Stimulated activated CD4-positive, alpha-beta T cell treated with anti-CD3 and anti-CD28 coated beads, TNF-alpha, amount 100 ng/mL, for 4 hours (primary cell): Measurements from ENCODE around the gene NOTCH4.
"Not testable (repeated sequence)": the region's sequence is repeated elsewhere in the genome, so short reads cannot be mapped to it uniquely, and the experiment has no call there.

Source experiments
- DNase-seq, 3 experiments: peaks; one replicate each; pipeline ENCODE4 v3.0.0-alpha.2; 2020; ENCODE audit warnings: low read depth in 3 of 3

The NOTCH4 gene

DNA sequence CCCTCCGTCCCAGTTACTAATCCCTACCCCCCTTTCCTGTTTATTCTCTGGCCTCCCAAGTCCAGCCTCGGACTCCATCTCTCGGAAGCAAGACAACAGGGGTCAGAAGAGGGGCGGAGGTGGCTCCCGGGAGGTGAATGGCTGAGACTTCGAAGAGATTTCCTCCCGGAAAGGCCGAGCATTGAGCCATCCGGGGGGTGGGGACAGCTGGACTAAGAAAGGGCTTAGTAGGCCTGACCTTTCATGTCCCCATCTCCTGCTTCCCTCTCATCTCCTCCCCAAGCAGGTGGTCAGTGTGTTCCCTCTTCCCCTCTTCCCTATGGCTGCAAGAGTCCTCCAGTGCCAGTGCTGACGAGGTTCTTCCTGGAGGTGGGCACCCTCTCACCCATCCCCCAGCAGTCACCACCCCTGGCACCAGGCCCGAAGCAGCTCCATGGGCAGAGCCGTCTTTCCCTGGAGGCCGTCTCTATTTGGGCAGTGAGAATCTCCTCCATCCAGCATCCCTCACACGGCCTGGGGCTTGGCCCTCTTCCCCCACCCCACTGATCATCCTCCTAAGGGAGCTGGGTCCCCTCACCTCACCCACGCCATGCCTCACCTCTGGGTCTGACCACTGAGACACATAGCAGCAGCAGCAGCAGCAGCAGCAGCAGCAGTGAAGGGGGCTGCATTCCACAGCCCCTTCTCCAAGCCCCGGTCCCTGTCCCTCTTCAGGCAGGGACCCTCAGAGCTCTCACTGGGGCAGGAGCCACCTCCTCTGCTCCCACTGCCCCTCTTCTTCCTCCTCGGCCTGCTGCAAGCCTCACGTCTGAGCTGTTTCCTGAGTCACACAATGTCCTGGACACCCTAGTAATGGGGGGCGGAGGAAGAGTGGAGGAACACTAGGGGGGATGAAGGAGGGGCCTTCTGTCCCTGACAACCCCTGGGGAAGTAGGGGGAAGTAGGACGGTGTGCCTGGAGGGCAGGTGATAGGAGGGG lies at the start of gene NOTCH4:
Gene NOTCH4 (minus strand): TSS at position 810 of the 978 bp plus-strand sequence. CDS start 139 bp downstream, at position 671.
- no peak for DNase-seq

DNA sequence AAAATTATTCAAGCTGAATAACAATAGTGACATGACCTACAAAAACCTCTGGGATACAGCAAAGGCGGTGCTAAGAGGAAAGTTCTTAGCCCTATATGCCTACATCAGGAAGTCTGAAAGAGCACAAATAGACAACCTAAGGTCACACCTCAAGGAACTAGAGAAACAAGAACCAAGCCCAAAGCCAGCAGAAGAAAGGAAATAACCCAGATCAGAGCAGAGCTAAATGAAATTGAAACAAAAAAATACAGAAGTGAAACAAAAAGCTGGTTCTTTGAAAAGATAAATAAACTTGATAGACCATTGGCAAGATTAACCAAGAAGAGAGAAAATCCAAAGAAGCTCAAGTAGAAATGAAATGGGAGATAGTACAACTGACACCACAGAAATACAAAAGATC lies 47.6 kb upstream of the NOTCH4 start:
- DNase-seq = no peak

DNA sequence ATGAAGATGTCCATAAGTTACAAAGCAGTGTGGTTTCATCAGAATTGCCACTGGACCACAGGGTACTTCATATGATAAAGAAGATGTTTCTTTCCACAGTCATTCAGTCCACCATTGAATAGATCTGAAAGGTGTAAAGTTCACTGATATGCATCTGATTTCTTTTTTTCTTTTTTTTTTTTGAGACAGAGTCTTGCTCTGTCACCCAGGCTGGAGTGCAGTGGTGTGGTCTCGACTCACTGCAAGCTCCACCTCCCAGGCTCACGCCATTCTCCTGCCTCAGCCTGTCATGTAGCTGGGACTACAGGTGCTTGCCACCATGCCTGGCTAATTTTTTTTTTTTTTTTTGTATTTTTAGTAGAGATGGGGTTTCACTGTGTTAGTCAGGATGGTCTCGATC lies 44.6 kb upstream of the NOTCH4 start:
- DNase-seq = not testable (repeated sequence)

DNA sequence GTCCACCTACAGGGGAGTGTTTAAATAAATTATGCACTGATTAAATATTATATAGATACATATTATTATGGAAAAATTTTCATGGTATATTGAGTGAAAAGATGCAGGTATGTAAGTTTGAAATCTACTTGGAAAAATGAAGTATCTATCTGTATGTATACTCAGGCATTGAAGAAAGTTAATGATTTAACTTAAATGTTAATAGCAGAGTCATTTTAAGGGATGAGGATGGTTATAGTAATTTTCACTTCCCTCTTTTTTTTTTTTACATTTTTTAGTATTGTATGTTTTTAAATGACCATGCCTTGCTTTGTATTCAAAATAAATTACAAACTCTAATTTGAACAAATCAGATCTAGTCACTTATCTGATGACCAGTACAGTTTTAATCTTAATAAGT lies 43.2 kb upstream of the NOTCH4 start:
- no peak for DNase-seq

DNA sequence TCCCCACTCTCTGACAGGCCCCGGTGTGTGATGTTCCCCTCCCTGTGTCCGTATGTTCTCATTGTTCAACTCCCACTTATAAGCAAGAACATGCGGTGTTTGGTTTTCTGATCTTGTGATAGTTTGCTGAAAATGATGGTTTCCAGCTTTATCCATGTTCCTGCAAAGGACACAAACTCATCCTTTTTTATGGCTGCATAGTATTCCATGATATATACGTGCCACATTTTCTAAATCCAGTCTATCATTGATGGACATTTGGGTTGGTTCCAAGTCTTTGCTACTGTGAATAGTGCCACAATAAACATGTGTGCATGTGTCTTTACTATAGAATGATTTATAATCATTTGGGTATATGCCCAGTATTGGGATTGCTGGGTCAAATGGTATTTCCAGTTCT lies 33.4 kb upstream of the NOTCH4 start:
- not testable (repeated sequence) for DNase-seq

DNA sequence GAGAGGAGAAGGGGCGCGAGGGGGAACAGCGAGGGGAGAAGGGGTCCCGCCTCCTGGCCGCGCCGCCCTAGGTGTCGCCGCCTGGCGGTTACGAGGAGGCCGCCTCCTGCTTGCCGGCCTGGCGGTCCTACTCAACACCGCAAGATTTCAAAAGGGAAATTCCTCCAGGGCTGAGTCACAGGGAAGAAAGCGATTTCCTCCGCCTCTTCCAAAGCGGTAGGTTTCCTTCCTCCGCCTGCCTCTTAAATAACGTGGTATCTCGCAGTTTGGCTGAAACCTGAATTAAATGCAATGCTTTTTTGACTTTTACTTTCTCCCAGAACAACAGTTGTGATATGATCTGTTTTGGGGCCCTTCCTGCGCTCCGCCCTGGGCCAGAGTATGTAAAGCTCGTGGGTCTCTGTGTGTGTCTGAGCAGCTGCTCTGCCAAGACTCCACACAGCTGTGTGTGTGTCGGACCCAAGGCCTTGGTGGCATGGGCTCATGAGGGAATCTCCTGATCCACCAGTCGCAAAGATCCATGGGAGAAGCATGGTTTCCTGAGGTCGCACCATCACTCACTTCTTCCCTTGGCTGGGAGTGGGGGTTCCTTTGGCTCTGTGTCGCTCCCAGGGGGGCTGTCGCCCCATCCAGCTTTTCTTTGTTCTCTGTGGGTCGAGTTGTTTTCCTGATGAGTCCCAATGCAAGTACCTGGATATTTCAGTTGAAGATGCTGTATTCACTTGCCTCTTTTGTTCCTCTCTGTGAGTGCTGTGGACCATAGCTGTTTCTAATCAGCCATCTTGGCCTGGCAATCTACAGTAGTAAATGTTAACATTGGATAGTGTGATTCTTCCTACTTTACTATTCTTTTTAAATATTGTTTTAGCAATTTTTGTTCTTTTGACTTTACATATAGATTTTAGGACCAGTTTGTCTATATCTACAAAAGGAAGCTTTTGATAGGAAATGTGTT lies 31.6 kb upstream of the NOTCH4 start:
- DNase-seq = peak in 2 of 3 experiments; percentile 56 to 57

DNA sequence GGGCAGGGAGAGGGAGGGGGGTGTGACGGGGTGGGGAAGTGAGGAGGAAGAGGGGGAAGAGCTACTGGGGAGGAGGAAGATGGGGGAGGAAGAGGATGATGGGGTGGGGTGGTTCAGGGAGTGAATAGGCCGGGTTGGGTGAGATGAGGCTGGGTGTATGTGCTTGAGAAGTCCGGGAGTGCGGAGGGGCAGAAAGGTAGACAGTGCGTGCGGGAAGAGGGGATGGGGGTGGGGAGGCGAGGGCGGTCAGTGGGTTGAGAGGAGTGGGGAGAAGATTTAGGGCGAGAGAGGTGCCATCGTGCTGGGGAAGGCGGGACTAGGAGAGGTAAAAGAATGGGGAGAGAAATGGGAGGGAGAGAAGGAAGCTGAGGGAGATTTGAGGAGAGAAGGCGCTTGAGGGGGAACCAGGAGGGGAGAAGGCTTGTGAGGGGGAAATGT lies 30.9 kb upstream of the NOTCH4 start:
- no peak for DNase-seq

DNA sequence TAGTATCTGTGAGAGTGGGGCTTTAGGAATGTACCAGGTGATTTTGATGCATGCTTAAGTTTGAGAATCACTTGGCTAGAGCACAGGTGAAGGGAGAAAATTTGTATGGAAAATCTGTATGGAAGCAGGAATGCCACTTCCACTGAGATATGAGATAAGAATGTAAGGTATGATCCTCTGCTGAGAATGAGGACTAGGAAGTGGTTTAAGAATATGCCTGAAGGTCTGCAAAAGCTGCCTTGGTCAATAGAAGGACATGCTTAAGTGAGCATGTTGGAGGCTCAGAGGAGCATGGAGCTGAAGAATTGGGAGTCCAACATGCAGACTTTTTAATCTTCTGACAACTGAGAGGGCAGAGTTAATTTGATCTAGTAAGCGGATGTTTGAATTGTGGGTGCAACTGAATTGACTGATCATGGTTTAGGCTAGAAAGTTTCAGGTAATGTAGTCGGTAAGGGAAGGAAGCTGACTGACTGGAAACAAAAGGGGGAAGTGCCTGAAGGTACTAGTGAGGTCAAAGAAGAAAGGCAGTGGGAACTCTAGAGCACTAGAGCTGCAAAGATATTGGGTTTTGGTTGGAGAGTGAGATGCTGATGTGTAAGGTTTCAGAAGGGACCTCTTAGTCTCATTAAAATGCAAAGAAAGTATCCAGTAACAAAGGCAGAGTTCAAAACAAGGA lies 28.6 kb upstream of the NOTCH4 start:
- no peak for DNase-seq

DNA sequence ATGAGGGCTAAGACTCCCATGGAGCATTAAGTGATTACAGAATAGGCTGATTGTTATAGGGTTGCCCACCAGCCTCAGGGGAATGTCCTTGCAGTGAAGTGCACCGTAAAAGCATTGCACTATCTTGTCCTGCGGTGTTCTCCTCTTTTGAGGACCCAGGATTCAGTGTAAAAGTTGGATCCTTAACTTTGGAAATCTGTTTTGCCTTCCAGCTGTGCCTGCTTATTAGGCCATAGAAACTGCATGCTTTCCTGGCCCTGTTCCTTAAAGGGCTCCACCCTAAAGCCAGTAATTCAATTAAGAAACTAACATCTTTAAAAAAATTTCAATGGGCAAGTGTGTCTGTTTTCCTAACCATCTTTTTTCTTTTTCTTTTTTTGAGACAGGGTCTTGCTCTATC lies 25.4 kb upstream of the NOTCH4 start:
- DNase-seq = no peak

DNA sequence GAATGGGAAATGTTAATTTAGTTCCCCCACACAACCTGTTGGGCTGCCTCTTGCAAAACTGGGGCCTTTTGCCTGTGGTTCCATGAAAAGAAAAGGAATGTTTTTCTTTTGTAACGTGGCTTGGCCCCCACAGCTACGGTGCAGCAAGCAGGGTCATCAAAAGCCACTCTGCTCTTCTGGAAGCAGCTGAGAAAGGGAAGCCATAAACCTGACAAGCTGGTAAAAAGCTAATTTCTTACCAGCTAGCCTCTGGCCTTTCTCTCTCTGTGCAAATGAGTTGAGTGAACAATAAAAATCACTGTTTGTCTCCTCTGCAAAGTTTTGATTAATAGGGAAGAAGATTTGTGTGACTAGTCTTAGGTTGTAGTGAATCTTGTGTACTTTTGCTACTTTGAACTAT lies 23.5 kb upstream of the NOTCH4 start:
- no peak for DNase-seq

DNA sequence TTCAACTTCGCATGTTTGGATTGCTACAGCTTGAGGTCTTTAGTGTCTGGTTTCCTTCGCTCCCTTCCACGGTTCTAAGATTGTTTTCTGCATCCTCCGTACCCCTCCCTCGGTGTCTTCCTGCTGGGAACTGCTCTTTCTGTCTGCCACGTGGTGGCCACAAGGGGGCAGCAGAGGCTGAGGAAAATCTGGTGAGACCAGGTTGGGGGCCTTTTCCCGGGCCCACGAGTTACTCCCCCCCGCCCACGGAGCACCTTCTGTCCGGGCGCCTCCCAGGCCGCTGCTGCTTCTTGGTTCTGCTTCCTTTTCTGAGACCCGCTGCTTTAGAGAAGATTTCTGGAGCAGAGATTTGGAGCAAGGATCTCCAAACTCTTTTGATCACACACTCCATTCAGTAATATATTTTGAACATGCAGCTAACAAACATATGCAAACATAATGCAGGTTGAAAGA lies 21.1 kb upstream of the NOTCH4 start:
- DNase-seq = peak; percentile 45 to 64 (median 46)

DNA sequence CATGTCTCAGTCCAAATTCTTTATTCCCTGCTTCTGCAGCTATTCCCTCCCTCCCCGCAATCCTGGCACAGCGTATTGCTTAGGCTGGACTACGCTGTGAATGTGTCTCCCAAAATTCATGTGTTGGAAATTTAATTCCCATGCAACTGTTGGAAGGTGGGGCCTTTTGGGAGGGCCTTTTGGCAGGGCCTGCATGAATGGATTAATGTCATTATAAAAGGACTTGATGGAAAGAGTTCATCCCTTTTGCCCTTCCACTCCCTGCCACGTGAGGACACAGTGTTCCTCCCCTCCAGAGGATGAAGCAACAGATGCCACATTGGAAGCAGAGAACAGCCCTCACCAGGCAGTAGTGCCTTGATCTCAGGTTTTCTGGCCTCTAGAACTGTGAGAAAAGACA lies 20.4 kb upstream of the NOTCH4 start:
- DNase-seq = no peak

DNA sequence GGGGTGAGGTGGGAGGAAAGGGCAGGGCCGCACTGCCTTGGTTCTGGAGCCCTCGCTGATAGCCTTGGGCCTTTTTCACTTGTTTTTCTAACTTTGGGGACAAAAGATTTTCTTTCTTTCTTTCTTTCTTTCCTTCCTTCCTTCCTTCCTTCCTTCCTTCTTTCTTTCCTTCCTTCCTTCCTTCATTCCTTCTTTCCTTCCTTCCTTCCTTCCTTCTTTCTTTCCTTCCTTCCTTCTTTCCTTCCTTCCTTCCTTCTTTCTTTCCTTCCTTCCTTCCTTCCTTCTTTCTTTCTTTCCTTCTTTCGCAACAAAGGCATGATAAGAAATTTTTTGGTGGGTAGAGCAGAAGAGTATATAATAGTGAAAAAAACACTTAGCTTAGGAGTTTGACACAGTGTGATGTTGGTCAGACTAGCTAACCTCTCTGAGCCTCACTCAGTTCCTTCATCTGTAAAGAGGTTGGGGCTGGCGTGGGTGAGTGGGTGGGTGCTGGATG lies 18.5 kb upstream of the NOTCH4 start:
- DNase-seq = not testable (repeated sequence)

DNA sequence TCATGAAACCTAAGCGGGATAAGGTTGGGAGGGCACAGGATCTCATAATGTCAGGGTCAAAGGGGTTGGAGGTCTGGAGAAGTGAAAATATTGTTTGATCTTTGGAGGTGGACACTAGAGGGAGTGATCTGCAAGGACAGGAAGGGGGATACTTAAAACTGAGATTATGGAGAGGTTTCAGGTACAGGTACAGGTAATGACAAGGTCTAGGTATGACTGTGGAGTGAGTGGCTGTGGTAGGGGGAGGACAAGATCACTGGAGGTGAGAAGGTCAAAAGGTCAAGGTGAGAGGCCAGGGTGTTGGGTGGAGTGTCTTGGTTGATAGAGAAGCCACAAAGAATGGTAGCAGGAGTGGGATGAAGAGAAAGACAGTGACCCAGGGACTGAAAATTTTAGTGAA lies 16.8 kb upstream of the NOTCH4 start:
- DNase-seq = no peak

DNA sequence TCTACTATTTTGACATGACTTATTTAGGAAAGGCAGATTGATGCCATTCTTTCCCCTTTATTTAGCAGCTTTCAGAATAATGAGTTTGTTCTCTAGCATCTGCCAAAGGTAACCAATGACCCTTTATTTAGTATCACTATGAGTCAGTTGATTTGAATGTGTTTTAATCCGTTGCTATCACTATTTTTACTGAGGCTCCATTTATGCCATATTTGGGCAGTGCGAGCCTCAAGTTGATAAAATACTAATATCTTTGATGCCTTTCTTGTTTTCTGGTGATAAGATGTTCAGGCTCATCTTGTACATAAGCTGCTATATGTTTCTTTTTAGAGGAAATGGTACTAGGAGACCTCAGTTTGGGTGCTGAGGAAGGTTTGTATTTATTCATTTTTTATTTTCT lies 15.6 kb upstream of the NOTCH4 start:
- DNase-seq = no peak

DNA sequence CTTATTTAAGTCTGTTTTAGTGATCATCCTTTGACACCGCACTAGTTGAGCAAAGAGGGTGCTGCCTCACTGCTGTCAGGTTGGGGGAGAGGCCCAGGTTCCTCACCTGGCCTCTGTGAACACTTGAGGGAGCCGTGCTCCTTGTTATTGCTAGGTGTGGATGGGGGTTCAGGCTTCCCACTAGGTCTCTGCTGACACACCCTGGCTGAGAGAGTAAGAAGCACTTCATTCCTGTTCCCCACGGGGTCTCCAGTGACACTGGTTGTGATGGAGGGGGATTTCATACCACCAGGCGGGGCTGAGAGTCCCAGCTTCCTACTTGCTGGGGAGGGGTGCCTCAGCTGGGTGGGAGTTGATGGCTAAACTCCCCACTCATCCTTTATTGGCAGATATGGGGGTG lies 11.1 kb upstream of the NOTCH4 start:
- no peak for DNase-seq

DNA sequence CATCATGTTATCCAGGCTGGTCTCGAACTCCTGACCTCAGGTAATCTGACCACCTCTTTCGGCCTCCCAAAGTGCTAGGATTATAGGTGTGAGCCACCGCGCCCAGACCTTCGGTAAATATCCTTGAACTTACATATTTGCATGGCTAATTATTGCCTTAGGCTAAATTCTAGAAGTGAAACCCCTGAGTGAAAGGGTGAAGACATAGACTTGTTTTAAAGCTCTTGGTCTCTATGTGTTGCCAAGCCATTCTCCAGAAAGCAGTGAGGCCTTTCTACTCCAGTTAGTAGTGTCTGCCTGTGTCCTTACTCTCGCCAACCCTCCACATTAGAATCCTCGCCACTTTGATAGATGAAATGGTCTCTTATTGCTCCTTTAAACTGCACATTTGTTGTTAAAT lies 2.6 kb upstream of the NOTCH4 start:
- no peak for DNase-seq

DNA sequence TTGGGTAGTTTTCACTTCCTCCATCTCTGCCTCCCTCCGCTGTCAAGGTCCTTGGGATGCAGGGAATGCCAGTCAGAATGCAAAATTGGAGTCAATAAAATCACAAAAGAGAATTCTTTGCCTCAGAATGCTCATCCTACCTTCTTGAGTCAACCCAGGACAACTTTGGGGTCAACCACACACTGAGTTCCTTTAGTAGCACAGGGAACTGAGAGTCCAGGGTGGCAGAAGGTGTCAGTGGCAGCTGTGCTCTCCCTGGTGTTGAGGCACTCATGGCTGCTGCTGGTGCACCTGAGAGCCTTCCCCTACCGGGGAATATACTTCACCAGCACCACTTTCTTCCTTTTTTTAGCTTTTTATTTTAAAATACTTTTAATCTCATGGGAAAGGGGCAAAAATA lies 829 bp upstream of the NOTCH4 start:
- no peak for DNase-seq

DNA sequence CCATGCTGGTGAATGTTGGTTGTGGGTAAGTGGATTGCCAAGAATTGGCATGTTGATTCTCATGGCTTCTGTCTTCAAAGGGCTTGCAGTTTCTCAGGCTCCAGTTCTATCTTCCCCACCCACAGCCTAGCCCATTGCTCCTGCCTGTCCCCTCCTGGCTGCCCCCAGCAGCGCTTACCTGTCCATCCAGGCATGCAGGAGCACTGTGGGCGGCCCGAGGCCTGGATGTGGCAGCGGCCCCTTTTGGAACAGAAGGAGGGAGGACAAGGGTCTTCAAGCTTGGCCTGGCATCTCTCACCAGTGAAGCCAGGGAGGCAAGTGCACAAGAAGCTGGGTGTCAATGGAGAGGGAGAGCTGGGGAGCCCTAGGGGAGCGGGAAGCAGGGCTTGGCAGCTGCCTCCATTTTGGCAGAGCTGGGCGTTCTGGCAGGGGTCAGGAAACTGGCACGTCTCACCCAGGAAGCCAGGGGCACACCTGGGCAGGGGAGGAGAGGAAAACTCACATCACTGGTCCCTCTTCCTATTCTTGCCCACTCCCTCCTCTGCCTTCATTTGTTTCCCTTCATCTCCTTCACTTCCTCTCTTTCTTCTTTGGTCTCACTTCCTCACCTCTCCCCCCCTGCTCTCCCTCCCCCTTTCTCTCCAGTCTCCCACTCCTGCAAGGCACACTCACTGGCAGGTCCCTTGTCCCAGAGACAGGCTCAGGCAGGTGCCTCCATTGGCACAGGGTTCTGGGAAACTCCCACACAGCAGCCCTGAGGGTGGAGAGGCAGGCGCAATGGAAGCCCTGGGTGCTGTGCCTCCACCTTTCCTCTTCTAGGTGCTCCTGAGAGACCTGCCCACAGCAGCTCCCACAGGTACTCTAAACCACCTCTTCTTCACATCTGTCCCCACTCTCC lies 1.3 kb downstream of the NOTCH4 start:
- DNase-seq = no peak

DNA sequence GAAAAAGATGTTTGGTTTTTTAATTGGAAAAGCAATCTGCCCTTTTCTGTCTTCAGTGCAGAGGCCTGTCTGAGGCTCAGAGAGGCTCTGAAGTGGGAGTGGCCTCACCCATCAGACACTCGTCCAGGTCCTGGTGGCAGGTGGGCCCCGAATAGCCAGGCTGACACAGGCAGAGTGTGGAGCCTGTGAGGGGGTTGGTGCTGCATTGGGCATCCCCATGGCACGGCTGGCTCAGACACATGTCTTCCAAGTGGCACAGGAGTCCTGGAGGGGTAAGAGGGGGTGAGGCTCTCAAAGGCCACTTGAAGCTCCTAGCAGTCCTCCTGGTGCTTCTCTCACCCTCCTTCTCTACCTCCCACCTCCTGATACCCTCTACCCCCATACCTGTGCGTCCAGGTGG lies 3.8 kb downstream of the NOTCH4 start:
- DNase-seq = no peak
